HG03342 (cell line): ENCODE results near the gene GNAS.

Source experiments
- ATAC-seq: cut with Tn5 transposase; IDR thresholded peaks from one replicate; pipeline ENCODE4 v1.9.1; 2021; ENCODE audit warnings: mild to moderate bottlenecking, moderate library complexity; ENCODE audit not compliant: unreplicated experiment

The GNAS gene

GRCh38 chr20:58894652-58895447 lies 42.3 kb downstream of the GNAS start:
- ATAC-seq, result no peak

- ATAC-seq, result no peak
These were observed 43.1 kb downstream of the GNAS start for GRCh38 chr20:58895448-58896180.

DNA sequence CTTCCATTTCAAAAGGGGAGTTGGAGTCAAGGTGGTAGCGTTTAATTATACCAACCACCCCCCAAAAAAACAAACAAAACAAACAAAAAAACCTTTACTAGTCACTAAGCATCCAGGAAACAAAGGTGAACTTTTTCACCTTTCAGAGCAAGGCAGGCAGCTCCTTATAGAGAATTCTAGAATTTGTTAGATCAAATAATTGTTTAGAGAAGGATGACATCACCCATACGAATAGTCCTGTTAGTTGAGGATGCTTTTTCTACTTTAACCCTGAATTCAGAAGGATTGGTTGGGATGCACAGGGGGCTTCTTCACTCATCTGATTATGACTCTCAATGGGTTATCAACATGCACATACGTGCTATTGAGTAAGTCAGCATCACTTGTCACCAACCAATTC lies 44.3 kb downstream of the GNAS start:
- ATAC-seq, result no peak

- no peak for ATAC-seq
These were observed 45.0 kb downstream of the GNAS start for GRCh38 chr20:58897488-58897887.

- ATAC-seq, result no peak
These were observed 46.3 kb downstream of the GNAS start for GRCh38 chr20:58898629-58899408.

GRCh38 chr20:58899512-58899911 lies 47.0 kb downstream of the GNAS start:
- ATAC-seq, result no peak

GRCh38 chr20:58900397-58900796 lies 47.9 kb downstream of the GNAS start:
- ATAC-seq, result no peak

- no peak for ATAC-seq
These were observed 49.2 kb downstream of the GNAS start for GRCh38 chr20:58901488-58902402.

GRCh38 chr20:58903614-58904013 lies 51.1 kb downstream of the GNAS start:
- no peak for ATAC-seq

- ATAC-seq, result no peak
These were observed 52.7 kb downstream of the GNAS start for GRCh38 chr20:58905236-58905635.

GRCh38 chr20:58906111-58906510 lies 53.6 kb downstream of the GNAS start:
- ATAC-seq, result no peak

- no peak for ATAC-seq
These were observed 54.4 kb downstream of the GNAS start for GRCh38 chr20:58906894-58907293.

DNA sequence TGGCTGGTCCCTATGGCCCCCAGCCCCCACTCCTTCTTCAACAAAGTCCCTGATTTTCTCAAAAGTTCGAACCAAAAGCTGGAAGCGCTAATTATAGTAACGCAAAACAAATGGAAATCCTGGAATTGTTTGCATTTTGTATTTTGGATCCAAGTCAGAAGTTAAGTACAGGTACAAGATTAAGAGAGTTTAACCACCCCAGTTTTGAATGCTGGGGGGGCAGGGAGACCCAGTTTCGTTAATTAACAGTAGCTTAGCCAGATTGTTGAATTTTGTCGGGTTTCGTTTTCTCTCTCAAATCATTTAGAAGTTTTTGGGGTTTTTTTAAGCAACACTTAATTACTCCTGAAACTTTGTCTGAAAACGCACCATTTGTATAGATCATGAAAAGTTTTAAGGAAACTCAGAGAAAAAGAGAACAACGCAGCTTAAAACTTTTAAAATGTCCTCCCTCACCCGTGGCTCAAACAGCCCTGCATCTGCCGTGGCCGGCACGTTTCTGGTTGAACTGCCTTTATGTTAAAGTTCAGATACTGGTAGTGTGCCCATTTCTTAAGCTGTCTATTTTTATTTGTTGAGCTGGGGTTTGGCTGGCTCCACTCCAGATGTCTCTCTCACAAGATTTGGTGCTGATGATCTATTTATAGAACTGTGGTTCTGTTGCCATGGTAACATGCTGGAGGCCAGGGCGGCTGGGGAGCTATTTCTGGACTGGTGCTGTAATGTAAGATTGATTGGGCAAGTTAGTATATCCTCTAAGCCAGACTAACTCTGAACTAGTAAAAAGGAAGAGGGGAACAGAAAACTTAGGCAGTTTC lies 55.0 kb downstream of the GNAS start:
- peak; percentile 90 for ATAC-seq

DNA sequence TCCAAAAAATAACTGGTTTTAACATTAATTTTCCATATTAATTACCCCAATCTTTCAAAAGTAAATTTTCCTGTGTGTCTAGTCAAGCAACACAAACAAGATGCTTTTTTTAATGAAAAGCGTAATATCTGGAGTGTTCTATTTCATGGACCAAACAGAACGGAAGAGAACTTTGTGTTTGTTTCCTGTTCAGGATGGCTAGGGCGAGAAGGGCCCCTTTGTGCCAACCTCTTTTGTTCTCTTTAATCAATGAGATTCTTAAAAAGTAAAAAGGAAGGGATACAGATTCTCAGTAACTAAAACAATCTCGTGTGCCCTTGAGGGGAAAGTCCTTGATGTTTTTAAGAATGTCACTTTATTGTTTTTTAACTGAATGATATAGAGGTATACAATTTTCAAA lies 55.7 kb downstream of the GNAS start:
- peak; percentile 19 for ATAC-seq

GRCh38 chr20:58908941-58909340 lies 56.4 kb downstream of the GNAS start:
- no peak for ATAC-seq

- ATAC-seq, result no peak
These were observed 57.1 kb downstream of the GNAS start for GRCh38 chr20:58909585-58909984.

DNA sequence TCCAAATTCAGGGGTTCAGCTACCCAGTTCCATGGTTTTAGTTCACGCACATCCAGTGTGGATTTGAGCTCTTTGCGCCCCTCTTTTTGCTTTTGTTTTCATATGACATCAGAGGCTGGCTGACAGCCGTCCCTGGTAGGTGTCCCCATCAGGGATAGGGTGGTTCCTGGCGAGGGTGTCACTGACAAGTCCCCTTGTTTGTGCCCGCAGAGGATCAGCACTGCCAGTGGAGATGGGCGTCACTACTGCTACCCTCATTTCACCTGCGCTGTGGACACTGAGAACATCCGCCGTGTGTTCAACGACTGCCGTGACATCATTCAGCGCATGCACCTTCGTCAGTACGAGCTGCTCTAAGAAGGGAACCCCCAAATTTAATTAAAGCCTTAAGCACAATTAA lies 58.0 kb downstream of the GNAS start:
- no peak for ATAC-seq

DNA sequence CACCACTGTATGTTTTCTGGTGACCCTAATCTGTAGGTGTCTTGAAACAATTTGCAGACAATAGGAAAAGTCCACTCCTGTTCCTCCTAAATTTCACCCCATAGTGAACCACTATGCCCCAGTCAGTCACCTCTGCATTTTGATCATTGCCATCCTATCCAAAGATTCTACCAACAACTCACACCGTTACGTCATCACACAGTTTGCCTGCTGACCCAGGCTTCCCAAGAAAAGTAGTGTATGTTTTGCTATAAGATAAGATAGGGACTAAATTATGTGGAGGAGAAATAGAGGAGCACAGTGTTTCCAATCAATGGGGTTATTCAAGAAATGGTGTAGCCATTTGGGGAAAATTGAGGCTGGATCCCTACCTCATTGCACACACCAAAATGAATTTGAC lies 58.8 kb downstream of the GNAS start:
- ATAC-seq, result no peak

DNA sequence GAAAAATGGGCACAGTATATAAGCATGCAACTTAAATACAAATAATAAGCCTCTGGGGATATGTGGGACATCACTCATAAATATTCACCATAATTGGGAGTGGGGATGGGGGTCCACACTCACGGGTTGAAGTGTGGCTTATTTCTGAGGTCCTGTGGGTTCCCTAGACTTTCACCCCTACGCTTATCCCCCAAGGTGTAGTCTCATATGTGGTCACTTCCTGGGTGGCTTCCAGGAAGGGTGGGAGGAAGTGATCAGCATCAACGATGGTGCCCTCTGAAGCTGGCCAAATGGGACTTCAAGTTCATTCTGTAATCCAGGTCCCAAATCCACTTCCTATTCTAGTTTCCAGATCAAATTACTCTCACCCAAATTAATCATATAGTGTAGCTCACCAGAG lies 59.5 kb downstream of the GNAS start:
- ATAC-seq, result no peak

- no peak for ATAC-seq
These were observed 60.6 kb downstream of the GNAS start for GRCh38 chr20:58913079-58913478.
